NCI-H524 treated with DMSO at 0.1 percent for 48 hours (cell line): ENCODE measurements around the gene STXBP5L.
"Not testable (repeated sequence)": the region's sequence is repeated elsewhere in the genome, so short reads cannot be mapped to it uniquely, and the experiment has no call there.

Experiments
- DNase-seq: peaks from one replicate; lab custom pipeline; 2025; lab: John Stamatoyannopoulos, UW

Gene STXBP5L

GRCh38 chr3:121431726-121432517 is 523.9 kb downstream of the STXBP5L start:
- DNase-seq, result no peak

- no peak for DNase-seq
Measured at GRCh38 chr3:121436074-121436473, 528.1 kb downstream of the STXBP5L start.

- no peak for DNase-seq
Measured at GRCh38 chr3:121436641-121437040, 528.6 kb downstream of the STXBP5L start.

DNA sequence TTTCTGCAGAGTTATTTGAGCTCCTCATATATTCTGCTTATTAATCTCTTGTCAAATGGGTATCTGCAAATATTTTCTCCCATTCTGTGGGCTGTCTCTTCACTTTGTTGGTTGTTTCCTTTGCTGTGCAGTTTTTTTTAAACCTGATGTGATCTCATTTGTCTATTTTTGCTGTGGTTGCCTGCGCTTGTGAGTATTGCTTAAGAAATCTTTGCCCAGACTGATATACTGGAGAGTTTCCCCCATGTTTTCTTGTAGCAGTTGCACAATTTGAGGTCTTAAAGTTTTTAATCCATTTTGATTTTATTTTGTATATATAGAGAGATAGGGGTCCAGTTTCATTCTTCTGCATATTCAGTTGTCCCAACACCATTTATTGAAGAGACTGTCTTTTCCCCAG is 535.5 kb downstream of the STXBP5L start:
- no peak for DNase-seq

DNA sequence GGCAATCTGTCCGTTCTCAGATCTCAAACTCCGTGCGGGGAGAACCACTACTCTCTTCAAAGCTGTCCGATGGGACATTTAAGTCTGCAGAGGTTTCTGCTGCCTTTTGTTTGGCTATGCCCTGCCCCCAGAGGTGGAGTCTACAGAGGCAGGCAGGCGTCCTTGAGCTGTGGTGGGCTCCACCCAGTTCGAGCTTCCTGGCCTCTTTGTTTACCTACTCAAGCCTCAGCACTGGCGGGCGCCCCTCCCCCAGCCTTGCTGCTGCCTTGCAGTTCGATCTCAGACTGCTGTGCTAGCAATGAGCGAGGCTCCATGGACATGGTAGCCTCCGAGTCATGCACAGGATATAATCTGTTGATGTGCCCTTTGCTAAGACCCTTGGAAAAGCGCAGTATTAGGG is 543.7 kb downstream of the STXBP5L start:
- not testable (repeated sequence) for DNase-seq

DNA sequence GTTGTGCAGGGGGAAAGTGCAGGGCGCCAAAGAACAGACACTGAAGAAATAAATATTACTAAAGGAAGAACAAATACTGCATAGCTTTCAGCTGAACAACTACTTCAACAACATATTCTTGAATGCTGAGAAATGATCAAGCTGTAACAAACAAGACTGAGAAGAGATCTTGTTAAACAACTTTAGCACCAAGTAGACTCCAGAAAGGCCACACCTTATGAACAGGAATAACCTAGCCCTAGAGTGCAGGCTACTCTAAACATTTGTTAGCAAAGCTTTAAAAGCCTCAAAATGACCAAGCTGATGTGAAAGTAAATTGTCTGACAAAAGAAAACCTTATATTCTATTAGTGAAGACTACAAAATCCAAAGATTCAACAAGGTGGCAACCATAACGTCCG is 554.6 kb downstream of the STXBP5L start:
- no peak for DNase-seq

- DNase-seq, result no peak
Measured at GRCh38 chr3:121463745-121464144, 555.7 kb downstream of the STXBP5L start.

GRCh38 chr3:121467085-121467484 is 559.1 kb downstream of the STXBP5L start:
- no peak for DNase-seq

GRCh38 chr3:121473001-121473400 is 565.0 kb downstream of the STXBP5L start:
- no peak for DNase-seq
